IPS DF 6.9 (cell line): ENCODE data around the gene DUOXA1.
"Not testable (repeated sequence)": the region's sequence is repeated elsewhere in the genome, so short reads cannot be mapped to it uniquely, and the experiment has no call there.

ENCODE experiments used
- DNase-seq: peaks from one replicate; pipeline ENCODE4 v3.0.0-alpha.2; 2013; ENCODE audit warnings: low read depth, low spot score
- H3K27ac ChIP-seq: one replicate; pipeline ENCODE4 v1.5.1; 2013; ENCODE audit warnings: low read length, control low read depth
- H3K27me3 ChIP-seq: 2 replicates; pipeline ENCODE4 v1.6.1; 2013; ENCODE audit warnings: mild to moderate bottlenecking, low read length; ENCODE audit not compliant: control insufficient read depth, insufficient read depth
- H3K36me3 ChIP-seq: 2 replicates; pipeline ENCODE4 v1.6.1; 2013; ENCODE audit warnings: low read length; ENCODE audit not compliant: control insufficient read depth, insufficient read depth
- H3K4me1 ChIP-seq: 2 replicates; pipeline ENCODE4 v1.6.1; 2013; ENCODE audit warnings: low read length; ENCODE audit not compliant: control insufficient read depth, insufficient read depth
- H3K4me3 ChIP-seq: 2 replicates; pipeline ENCODE4 v1.5.1; 2013; ENCODE audit warnings: mild to moderate bottlenecking, low read length
- H3K9me3 ChIP-seq: 2 replicates; pipeline ENCODE4 v1.6.1; 2013; ENCODE audit warnings: low read length, inconsistent platforms; ENCODE audit not compliant: control insufficient read depth, insufficient read depth
- WGBS: extraction: QIAGEN DNeasy Blood & Tissue Kit; methylation state at CpG from one replicate; pipeline ENCODE4 v1.1.7; 2013; ENCODE audit warnings: mixed read lengths, missing lambda C conversion rate; ENCODE audit not compliant: insufficient read length, insufficient coverage; 5-methylcytosine and 5-hydroxymethylcytosine counted together

DUOXA1 gene

DNA sequence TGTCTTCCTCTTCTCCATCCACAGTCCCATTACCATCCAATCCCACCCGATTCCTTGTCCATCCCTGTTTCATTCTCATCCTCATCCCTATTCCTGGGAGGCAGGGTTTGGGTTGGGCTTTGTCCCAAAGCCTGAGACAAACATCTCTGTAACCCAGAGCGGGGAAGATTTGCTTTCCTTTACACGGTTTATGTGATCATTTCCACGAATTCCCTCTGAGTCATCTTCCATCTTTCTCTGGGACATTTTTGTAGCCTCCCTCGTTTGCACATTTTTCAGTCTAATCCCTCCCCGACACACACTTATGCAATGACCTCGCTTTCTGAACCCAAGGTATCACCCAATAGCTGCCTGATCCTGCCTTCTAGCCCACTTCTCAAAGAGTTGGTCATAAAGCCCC lies 38.5 kb downstream of the DUOXA1 start:
- Histone ChIP-seq H3K36me3 (no peaks in the 10 kb centered on the region), H3K4me3 (no peak overlapping the region), H3K9me3 (no peaks in the 10 kb centered on the region; the same call in 1 of the 2 replicates), H3K27me3 (no peaks in the 10 kb centered on the region), H3K4me1 (no peaks in the 10 kb centered on the region), H3K27ac (no peak overlapping the region)
- DNase-seq = no peak
- WGBS = no CpG with 5 or more reads among the region's 7 CpGs

DNA sequence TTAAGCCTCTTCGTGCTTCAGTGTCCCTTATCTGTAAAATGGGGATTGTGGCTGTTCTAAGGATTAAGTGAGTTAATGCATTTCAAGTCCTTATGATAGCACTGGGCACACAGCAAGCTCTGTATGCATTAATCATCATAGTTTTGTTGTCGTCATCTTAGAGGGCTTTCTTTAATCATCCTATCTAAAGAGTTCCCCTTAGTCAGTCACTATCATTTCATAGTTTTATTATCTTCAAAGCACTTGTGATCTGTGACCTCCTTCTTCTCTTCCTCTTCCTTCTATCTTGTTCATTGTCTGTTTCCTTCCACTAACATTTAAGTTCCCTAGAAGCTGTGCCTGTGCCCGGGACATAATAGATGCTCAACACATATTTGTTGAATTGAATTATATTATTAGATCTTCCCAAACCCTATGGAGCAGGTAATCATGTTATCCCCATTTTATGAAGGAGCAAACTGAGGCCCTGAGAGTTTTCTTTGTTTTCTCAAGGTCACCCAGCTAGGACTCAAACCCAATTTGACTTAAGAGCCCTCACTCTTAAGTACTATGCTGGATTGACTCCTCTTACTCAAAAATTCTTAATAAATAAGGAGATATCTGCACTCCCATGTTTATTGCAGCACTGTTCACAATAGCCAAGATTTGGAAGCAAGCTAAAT lies 39.8 kb downstream of the DUOXA1 start:
- no peak for DNase-seq
- H3K4me1 ChIP-seq = no peaks in the 10 kb centered on the region
- no CpG with 5 or more reads among the region's 3 CpGs for WGBS
- no peaks in the 10 kb centered on the region; the same call in 1 of the 2 replicates for H3K9me3 ChIP-seq
- no peaks in the 10 kb centered on the region for H3K27me3 ChIP-seq
- no peak overlapping the region for H3K4me3 ChIP-seq
- H3K27ac ChIP-seq = no peak overlapping the region
- no peaks in the 10 kb centered on the region for H3K36me3 ChIP-seq

DNA sequence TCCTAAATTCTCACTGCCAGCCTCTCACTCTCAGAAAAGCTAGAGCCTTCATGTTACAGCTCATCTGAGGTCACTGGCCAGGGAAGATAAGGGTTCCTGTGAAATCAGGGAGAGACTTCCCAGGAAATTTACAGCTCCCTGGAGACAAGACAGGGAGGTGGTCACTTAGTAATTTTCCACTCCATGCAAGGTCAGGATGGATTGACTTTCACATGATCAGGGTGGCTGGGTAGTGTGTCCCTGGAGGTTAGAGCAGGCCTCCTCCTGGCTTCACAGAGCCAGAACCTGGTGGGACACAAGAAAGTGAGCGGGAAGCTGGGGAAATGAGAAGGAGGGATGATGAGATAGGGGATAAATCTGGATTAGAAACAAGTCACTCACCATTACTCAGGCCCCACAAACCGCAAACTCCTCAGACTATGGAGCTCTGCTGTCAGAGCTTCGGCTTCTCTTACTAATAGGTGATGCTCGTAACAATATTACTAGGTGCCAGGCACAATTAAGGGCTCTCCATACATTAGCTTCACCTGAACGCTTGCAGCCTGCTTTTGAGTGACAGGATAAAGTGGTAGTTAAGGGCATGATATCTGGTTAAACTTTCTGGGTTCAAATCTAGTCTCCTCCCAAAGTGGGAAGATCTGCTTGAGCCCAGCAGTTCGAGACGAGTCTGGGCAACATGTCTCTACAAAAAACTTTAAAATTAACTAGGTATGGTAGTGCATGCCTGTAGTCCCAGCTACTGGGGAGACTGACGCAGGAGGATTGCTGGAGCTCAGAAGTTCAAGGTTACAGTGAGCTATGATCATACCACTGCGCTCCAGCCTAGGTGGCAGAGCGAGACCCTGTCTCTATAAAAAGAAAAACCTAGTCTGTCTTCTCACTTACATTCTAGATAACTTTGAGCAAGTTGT lies 40.6 kb downstream of the DUOXA1 start:
- Histone ChIP-seq H3K36me3 (no peaks in the 10 kb centered on the region), H3K4me1 (no peaks in the 10 kb centered on the region), H3K4me3 (no peak overlapping the region), H3K27ac (no peak overlapping the region), H3K27me3 (no peaks in the 10 kb centered on the region), H3K9me3 (no peaks in the 10 kb centered on the region; the same call in 1 of the 2 replicates)
- no peak for DNase-seq
- no CpG with 5 or more reads among the region's 10 CpGs for WGBS

DNA sequence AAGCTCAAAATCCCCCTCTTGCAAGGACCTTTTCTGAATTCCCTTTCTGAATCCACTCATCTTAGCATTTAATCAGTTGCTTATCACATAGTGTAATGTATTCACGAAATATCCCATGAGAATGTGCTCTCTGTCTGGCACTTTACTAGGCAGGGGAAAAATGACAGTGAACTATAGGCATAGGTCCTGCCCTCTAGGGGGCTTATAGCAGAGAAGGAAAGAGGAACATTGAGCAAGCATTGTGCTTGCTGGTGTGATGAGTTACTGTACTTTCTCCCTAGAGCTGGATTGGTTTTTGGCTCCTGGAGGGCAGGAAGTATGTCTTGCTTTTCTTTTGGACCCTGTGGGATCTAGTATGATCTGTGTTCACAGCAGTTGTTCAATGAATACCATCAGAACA lies 42.2 kb downstream of the DUOXA1 start:
- Histone ChIP-seq H3K36me3 (no peaks in the 10 kb centered on the region), H3K4me3 (no peak overlapping the region), H3K9me3 (no peaks in the 10 kb centered on the region; the same call in 1 of the 2 replicates), H3K27ac (no peak overlapping the region), H3K27me3 (no peaks in the 10 kb centered on the region), H3K4me1 (no peaks in the 10 kb centered on the region)
- WGBS = no CpG with 5 or more reads among the region's 1 CpG
- DNase-seq = no peak

DNA sequence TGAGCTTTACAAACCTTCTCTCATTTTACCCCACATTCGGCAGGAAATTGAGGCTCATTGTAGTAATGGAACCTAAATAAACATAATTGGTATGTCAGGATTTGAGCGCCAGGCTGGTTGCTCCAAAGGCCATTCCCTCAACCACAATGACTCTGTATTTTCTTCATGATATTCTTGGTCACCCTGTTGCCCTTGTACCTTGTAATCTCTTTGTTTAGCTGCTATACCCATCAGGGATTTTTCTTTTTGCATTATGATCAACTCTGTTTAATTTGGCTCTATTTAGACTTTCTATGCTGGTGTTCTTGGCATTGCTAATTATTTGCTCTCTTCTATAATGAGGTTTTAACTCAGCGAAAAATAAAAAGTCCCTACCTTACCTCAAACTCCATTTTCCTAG lies 45.5 kb downstream of the DUOXA1 start:
- Histone ChIP-seq H3K27me3 (no peaks in the 10 kb centered on the region), H3K4me1 (no peaks in the 10 kb centered on the region), H3K9me3 (no peaks in the 10 kb centered on the region; the same call in 1 of the 2 replicates), H3K4me3 (no peak overlapping the region), H3K36me3 (no peaks in the 10 kb centered on the region), H3K27ac (no peak overlapping the region)
- no peak for DNase-seq
- WGBS = no CpG with 5 or more reads among the region's 3 CpGs

DNA sequence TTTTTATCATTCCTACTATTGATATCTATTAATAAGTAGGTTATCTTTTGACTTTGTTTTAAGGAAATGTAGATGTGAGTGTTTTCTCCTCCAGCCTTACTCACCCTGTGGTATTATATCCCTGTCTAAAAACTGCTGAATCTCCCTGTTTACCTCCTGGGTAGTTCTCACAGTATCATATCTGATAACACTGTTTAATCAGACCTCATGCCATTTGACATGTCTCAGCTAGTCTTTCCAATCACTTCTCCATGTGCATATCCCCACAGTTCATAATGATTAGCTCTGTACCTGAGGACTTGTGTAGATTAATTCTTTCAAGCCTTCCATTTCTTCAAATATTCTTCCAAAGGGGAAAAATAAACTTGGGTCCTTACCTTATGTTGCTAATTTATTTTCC lies 46.5 kb downstream of the DUOXA1 start:
- Histone ChIP-seq H3K9me3 (no peaks in the 10 kb centered on the region; the same call in 1 of the 2 replicates), H3K27me3 (no peaks in the 10 kb centered on the region), H3K27ac (no peak overlapping the region), H3K4me1 (no peaks in the 10 kb centered on the region), H3K4me3 (no peak overlapping the region), H3K36me3 (no peaks in the 10 kb centered on the region)
- DNase-seq = no peak

DNA sequence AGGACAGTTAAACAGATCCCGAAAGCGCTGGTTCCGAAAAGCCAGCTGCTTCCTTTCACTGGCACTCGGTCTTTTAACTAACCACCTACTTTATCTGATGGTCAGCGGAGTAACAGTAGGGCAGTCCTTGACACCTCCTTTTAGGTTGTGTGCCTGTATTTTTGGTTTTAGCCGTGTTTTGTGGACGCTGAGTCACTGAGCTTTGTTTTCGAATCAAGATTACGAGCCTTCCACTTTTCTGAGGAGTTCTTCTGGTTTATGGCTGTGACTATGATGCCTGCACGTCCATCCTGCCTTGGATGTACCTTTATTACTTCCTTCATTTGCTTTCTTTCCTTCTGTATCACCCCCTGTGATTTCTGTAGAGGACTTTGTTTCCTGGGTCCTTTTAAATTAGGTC lies 47.3 kb downstream of the DUOXA1 start:
- not testable (repeated sequence) for H3K9me3 ChIP-seq, H3K27me3 ChIP-seq, H3K4me3 ChIP-seq, H3K4me1 ChIP-seq, H3K27ac ChIP-seq, H3K36me3 ChIP-seq, DNase-seq
- no CpG with 5 or more reads among the region's 10 CpGs for WGBS

DNA sequence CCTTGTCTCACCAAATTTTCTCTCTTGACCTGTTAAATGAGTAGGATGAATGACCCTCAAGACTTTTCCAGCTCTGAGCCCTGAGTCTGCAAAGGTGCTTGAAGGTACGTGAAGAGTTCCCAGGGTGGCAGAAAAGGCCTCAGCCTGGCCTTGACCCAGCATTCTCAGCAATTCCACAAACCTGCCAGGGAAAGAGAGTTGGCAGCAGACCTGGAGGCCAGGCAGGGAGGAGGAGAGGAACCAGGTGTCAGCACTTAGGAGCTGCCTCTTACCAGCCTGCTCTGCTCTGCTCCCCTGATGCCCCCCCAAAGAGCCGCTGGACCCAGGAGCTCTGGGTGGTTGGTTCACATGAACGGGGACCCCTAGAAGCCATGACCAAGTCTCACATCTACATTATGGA lies 49.1 kb downstream of the DUOXA1 start:
- not testable (repeated sequence) for H3K27me3 ChIP-seq, H3K36me3 ChIP-seq, H3K4me3 ChIP-seq, DNase-seq, H3K27ac ChIP-seq, H3K4me1 ChIP-seq, H3K9me3 ChIP-seq
- no CpG with 5 or more reads among the region's 3 CpGs for WGBS

DNA sequence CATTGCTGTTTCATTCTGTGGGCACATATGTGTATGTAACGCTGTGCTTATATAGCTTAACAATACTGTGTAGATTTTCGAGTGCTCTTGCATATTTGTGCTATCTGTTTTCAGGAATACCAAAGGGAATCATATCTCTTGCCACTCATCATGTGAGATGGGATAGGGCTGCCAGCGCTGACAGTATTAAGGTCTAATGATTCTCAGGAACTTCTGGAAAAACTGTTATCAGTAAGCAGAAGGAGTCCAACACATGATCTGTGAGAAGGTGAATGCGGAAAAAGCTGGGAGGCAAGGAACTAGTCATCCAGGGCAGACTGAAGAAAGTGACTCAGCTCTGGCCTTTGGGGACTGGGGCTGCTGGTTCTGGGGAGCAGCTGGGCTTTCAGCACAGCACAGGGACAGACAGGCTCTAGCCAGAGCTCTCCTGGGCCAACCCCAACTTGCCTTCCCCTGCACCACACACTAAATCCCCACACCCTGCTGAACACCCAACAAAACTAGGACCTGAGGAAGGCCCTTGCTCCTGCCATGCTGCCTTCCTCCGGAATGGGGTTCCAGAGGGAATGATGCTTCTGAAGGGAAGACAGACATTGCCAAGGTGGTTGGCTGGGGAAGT lies 49.9 kb downstream of the DUOXA1 start:
- no CpG with 5 or more reads among the region's 5 CpGs for WGBS
- not testable (repeated sequence) for H3K4me3 ChIP-seq, H3K36me3 ChIP-seq, H3K9me3 ChIP-seq, H3K4me1 ChIP-seq, H3K27me3 ChIP-seq, H3K27ac ChIP-seq, DNase-seq

DNA sequence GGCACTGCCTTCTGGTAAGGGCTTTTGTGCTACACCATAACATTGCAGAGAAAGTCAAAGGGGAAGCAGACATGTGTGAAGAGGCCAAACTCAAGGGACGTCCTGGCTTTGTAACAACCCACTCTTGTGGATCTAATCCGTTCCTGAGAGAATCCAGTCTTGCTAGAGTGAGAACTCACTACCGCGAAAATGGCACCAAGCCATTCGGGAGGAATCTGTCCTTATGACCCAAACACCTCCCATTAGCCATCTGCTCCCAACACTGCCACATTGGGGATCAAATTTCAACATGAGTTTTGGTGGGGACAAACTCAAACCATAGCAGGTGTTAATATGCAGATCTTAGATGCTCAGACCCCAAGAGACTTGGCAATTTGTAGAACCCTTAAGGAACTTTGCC lies 50.5 kb downstream of the DUOXA1 start:
- not testable (repeated sequence) for H3K36me3 ChIP-seq, H3K4me1 ChIP-seq, H3K27me3 ChIP-seq, DNase-seq, H3K27ac ChIP-seq, H3K9me3 ChIP-seq, H3K4me3 ChIP-seq
- WGBS = no CpG with 5 or more reads among the region's 5 CpGs
